ENCODE measurements around the gene AAMDC.
A peak's percentile ranks its signal among the peaks of the same experiment; 100 is the strongest.

The AAMDC gene

DNA sequence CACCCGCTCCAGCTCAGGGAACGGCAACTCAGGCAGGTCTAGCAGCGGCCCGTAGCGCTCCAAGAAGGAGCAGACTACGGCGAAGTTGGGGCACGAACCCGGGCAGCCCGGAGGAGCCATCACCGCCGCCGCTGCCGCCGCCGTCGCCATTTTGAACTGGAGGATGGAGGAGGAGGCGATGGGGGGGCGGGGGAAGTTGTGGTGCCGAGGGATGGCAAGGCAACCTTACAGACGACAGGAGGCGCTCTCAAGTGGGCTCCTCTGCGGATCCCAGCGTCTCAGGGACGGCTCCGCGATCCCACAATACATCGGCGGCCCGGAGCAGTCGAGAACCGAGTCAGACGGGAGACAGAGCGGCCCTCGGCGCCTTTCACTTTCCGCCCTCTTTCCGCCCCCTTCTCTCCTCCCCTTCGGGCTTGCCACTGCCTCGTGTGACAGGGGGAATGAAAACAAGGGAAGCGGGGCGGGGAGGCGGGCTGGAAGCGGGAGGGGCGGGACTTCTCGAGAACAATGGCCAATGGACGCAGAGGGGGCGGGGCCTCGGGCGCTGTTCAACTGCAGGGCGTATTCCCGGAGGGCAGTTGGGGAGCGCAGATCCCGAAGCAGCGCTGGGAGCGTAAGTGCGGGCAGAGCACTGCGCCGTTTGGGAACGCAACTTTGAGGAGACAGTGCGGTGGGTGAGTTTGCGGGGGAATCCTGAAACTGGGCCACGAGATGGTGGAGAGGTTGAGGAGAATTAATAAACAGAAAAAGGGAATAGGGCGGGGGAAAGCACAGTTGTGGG lies at the start of gene AAMDC, which contains the start of gene RSF1:
Gene AAMDC, plus strand, starts transcription at position 580 of the 784 bp plus-strand sequence. CDS start 21,353 bp downstream, outside the sequence.
Gene RSF1, minus strand, starts transcription at position 158 of the 784 bp plus-strand sequence. Its CDS starts 8 bp downstream, at position 150.
- H4K20me1 ChIP-seq, result peaks cover 45% of the 10 kb centered on the region
- H3K9ac ChIP-seq, result peak within 1 kb of the TSS; percentile 99
- peak within 1 kb of the TSS; percentile 99 for H3K4me2 ChIP-seq
- TF ChIP-seq Cebpa-rat (IDR thresholded peaks at IDR 0.05), result no peak
- H3K4me3 ChIP-seq, result peak within 1 kb of the TSS; percentile 100
- H3K36me3 ChIP-seq, result no peaks in the 10 kb centered on the region
- H3K4me1 ChIP-seq, result peaks cover 28% of the 10 kb centered on the region
- peak within 1 kb of the TSS; percentile 97 for H3K27ac ChIP-seq
- peaks cover 13% of the 10 kb centered on the region; the same call in 1 of the 2 replicates for H3K27me3 ChIP-seq
- no peaks in the 10 kb centered on the region for H3K9me3 ChIP-seq

- Histone ChIP-seq H3K27ac (no peak overlapping the region), H3K4me3 (no peak overlapping the region), H3K27me3 (no peaks in the 10 kb centered on the region), H4K20me1 (peaks cover 98% of the 10 kb centered on the region), H3K4me2 (no peak overlapping the region), H3K4me1 (peaks cover 15% of the 10 kb centered on the region), H3K36me3 (peaks cover 22% of the 10 kb centered on the region), H3K9me3 (no peaks in the 10 kb centered on the region), H3K9ac (no peak overlapping the region)
- TF ChIP-seq Cebpa-rat (IDR thresholded peaks at IDR 0.05), result no peak
These were observed 45.0 kb upstream of the AAMDC start for GRCh38 chr11:77775936-77776335.

GRCh38 chr11:77776455-77776854 lies 44.5 kb upstream of the AAMDC start:
- H3K36me3 ChIP-seq, result peaks cover 27% of the 10 kb centered on the region
- H3K27me3 ChIP-seq, result no peaks in the 10 kb centered on the region
- H3K4me1 ChIP-seq, result peaks cover 10% of the 10 kb centered on the region
- no peak for TF ChIP-seq Cebpa-rat (IDR thresholded peaks at IDR 0.05)
- H3K9me3 ChIP-seq, result no peaks in the 10 kb centered on the region
- H3K27ac ChIP-seq, result no peak overlapping the region
- H3K9ac ChIP-seq, result no peak overlapping the region
- peaks cover 98% of the 10 kb centered on the region for H4K20me1 ChIP-seq
- no peak overlapping the region for H3K4me2 ChIP-seq
- H3K4me3 ChIP-seq, result no peak overlapping the region

DNA sequence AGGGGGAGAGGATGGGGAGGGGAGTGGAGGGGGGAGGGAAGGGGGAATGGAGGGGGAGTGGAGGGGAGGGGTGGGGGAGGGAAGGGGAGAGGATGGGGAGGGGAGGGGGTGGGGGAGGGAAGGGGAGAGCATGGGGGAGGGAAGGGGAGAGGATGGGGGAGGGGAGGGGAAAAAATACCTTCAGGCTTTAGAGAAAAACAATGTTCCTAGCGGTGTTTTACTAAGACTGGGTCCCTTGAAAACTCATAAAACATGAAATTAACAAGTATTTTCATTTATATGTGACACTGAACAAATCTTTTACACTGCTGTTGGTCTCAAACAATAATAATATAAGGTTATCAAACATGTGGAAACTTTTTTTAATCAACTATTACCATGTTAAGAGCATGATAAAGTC lies 42.8 kb upstream of the AAMDC start:
- Histone ChIP-seq H3K9ac (no peak overlapping the region), H3K27ac (no peak overlapping the region), H3K4me3 (no peak overlapping the region), H3K4me2 (no peak overlapping the region), H3K4me1 (no peaks in the 10 kb centered on the region), H3K27me3 (no peaks in the 10 kb centered on the region), H4K20me1 (peaks cover 98% of the 10 kb centered on the region), H3K36me3 (peaks cover 28% of the 10 kb centered on the region), H3K9me3 (no peaks in the 10 kb centered on the region)
- TF ChIP-seq Cebpa-rat (IDR thresholded peaks at IDR 0.05), result no peak

GRCh38 chr11:77778549-77778948 lies 42.4 kb upstream of the AAMDC start:
- H3K4me2 ChIP-seq, result no peak overlapping the region
- no peaks in the 10 kb centered on the region for H3K9me3 ChIP-seq
- no peak overlapping the region for H3K9ac ChIP-seq
- peaks cover 98% of the 10 kb centered on the region for H4K20me1 ChIP-seq
- H3K4me1 ChIP-seq, result no peaks in the 10 kb centered on the region
- no peak for TF ChIP-seq Cebpa-rat (IDR thresholded peaks at IDR 0.05)
- H3K27me3 ChIP-seq, result no peaks in the 10 kb centered on the region
- no peak overlapping the region for H3K4me3 ChIP-seq
- no peak overlapping the region for H3K27ac ChIP-seq
- H3K36me3 ChIP-seq, result peaks cover 28% of the 10 kb centered on the region

DNA sequence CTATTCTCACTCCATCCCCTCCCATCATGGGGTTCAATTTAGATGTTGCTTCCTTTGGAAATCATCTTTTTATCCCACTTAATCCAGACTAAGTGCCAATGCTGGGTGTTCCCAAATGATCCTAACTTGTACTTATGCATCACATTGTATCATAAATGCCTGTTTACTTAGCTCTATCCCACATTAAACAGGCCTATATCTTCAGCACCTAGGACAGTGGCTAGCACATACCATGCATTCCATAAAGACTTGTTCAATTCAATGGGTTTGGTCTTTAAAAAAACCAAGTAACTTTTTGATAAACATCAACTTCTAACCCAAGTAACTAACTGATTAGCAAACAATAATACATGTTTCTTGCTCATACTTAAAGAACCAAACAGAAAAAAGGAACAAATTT lies 41.0 kb upstream of the AAMDC start:
- H3K27me3 ChIP-seq, result no peaks in the 10 kb centered on the region
- H3K4me3 ChIP-seq, result no peak overlapping the region
- no peak overlapping the region for H3K27ac ChIP-seq
- no peaks in the 10 kb centered on the region for H3K4me1 ChIP-seq
- no peak for TF ChIP-seq Cebpa-rat (IDR thresholded peaks at IDR 0.05)
- peaks cover 26% of the 10 kb centered on the region for H3K36me3 ChIP-seq
- H3K4me2 ChIP-seq, result no peak overlapping the region
- peaks cover 98% of the 10 kb centered on the region for H4K20me1 ChIP-seq
- H3K9ac ChIP-seq, result no peak overlapping the region
- H3K9me3 ChIP-seq, result no peaks in the 10 kb centered on the region

DNA sequence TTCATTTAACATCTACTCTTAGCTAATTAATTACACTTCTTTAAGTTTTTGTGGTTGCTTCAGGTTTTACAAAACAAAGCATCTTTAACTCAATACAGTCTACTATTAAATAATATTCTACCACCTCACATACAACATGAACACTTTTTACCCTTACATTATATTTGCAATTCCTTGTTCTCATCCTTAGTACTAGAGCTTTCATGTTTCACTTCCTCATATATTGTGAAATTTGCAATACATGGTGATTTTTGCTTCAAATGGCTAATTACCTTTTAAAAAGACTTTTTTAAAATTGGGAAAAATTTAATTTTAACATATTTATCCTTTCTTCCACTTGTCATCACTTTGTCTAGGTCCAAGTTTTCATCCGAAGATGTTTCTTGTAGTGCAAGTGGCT lies 37.9 kb upstream of the AAMDC start:
- peaks cover 99% of the 10 kb centered on the region for H4K20me1 ChIP-seq
- no peak for TF ChIP-seq Cebpa-rat (IDR thresholded peaks at IDR 0.05)
- no peak overlapping the region for H3K27ac ChIP-seq
- peaks cover 21% of the 10 kb centered on the region for H3K36me3 ChIP-seq
- no peak overlapping the region for H3K9ac ChIP-seq
- no peaks in the 10 kb centered on the region for H3K9me3 ChIP-seq
- H3K4me3 ChIP-seq, result no peak overlapping the region
- no peak overlapping the region for H3K4me2 ChIP-seq
- no peaks in the 10 kb centered on the region for H3K27me3 ChIP-seq
- no peaks in the 10 kb centered on the region for H3K4me1 ChIP-seq

GRCh38 chr11:77784572-77784971 lies 36.4 kb upstream of the AAMDC start:
- Histone ChIP-seq H3K4me1 (no peaks in the 10 kb centered on the region), H3K36me3 (peaks cover 27% of the 10 kb centered on the region), H3K4me2 (no peak overlapping the region), H3K4me3 (no peak overlapping the region), H3K27ac (no peak overlapping the region), H3K27me3 (no peaks in the 10 kb centered on the region), H3K9me3 (peaks cover 4% of the 10 kb centered on the region; the same call in 1 of the 2 replicates), H4K20me1 (peaks cover 100% of the 10 kb centered on the region), H3K9ac (no peak overlapping the region)
- no peak for TF ChIP-seq Cebpa-rat (IDR thresholded peaks at IDR 0.05)

DNA sequence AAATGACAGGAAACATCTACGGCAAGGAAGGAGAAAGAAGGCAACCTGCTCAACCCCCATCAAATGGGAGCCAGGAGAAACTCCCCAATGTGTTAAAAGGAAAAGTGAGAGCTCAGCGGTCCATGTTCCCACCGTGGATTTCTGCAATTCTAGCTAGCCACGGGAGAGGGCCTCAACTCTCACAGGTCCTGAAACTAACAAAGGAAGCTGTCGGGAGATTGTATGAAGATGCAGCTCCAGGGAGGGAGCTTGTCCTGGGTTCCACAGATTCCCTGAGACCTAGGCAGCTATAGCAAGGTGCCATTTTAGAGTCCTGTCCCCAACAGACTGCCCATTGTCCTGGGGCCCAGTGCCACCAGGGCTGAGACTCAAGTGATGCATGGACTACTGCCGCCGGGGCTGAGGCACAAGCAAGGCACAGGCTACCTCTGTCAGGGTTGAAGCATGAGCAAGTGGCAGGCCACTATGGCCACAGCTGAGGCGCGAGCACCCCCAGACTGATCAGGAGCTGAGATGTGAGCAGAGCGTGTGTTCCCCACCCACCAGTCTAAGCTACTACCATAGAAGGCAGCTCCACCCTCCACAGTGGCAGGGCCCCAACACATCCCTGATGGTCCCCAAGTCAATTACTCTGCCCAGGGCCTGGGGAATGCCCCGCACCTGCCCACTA lies 31.7 kb upstream of the AAMDC start:
- H3K9me3 ChIP-seq, result peaks cover 51% of the 10 kb centered on the region
- no peak overlapping the region for H3K4me2 ChIP-seq
- peaks cover 100% of the 10 kb centered on the region for H4K20me1 ChIP-seq
- no peaks in the 10 kb centered on the region for H3K27me3 ChIP-seq
- no peak overlapping the region for H3K4me3 ChIP-seq
- no peaks in the 10 kb centered on the region for H3K4me1 ChIP-seq
- peaks cover 62% of the 10 kb centered on the region for H3K36me3 ChIP-seq
- H3K27ac ChIP-seq, result no peak overlapping the region
- no peak for TF ChIP-seq Cebpa-rat (IDR thresholded peaks at IDR 0.05)
- H3K9ac ChIP-seq, result no peak overlapping the region

Data from BLaER1 (cell line).